ENCODE data around the gene NEK7.

- TF ChIP-seq CTCF (IDR thresholded peaks at IDR 0.05) (no peak), ZFX (IDR thresholded peaks at IDR 0.05; ENCODE audit: borderline replicate concordance) (no peak)
These were observed 30.6 kb upstream of the NEK7 start for GRCh38 chr1:198125995-198126735.
